Epithelial cell of proximal tubule (primary cell): ENCODE results near the gene DYNC1I1. TPM values are rescaled to one million over a fixed set of nuclear protein-coding genes. Genes with fewer than 3 reads are reported as not detected.

Experiments
- DNase-seq: peaks from one replicate; pipeline ENCODE4 v3.0.0-alpha.2; 2011; ENCODE audit warnings: low read depth
- H3K4me3 ChIP-seq: 2 replicates; pipeline ENCODE4 v1.5.1; 2011; ENCODE audit warnings: low read depth, mild to moderate bottlenecking, low read length
- total RNA-seq: library from RNA; depleted of rRNA; stranded (reverse); fragments of >200 nt; gene quantifications from 2 replicates; pipeline ENCODE4 v1.2.3, GENCODE V29; 2015
- TF ChIP-seq, protein P1 (sequence below): conservative IDR thresholded peaks from 2 replicates; pipeline ENCODE4 v1.5.1; 2012; ENCODE audit warnings: low read depth, mild to moderate bottlenecking, low read length

Gene DYNC1I1
- total RNA-seq, 1 donor from 2014 or later: 0.06 TPM

DNA sequence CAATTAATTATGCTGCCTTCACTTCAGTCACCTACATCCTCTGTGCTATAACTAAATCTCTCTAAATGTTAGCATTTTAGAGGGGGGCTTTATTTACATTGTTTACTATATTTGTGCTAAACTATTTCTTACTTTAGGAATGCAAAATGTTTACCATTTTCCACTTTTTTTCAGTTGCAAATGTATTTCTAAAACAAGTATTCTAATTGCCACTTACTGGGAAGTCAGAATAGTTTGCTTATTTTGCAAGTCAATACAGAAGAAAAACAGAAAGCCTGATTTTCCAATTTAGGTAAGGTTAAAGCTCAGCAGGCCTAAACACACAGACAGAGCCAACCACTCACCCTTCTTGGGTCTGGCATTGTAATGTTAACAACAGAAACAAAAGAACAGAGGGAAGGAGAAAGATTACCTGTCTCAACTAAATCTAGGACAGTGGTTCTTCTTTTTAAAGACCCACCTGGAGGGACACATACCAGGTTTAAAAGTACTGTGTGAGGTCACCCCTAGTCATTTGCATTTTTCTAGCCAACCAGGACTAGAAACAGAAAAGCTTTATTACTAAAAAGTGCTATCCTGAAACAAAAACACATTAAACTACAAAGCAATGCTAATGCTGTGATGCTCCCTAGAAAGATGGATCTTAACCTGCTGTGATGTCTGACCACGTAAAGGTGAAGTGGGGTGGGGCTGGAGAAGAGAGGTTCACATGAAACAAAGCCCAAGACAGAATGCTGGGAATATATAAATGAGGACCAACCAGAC lies 371.3 kb downstream of the DYNC1I1 start:
- DNase-seq: no peak
- H3K4me3 ChIP-seq: no peak overlapping the region
- TF ChIP-seq, protein P1, sequence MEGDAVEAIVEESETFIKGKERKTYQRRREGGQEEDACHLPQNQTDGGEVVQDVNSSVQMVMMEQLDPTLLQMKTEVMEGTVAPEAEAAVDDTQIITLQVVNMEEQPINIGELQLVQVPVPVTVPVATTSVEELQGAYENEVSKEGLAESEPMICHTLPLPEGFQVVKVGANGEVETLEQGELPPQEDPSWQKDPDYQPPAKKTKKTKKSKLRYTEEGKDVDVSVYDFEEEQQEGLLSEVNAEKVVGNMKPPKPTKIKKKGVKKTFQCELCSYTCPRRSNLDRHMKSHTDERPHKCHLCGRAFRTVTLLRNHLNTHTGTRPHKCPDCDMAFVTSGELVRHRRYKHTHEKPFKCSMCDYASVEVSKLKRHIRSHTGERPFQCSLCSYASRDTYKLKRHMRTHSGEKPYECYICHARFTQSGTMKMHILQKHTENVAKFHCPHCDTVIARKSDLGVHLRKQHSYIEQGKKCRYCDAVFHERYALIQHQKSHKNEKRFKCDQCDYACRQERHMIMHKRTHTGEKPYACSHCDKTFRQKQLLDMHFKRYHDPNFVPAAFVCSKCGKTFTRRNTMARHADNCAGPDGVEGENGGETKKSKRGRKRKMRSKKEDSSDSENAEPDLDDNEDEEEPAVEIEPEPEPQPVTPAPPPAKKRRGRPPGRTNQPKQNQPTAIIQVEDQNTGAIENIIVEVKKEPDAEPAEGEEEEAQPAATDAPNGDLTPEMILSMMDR: no peak

GRCh38 chr7:96144260-96144526 lies 371.8 kb downstream of the DYNC1I1 start:
- no peak for DNase-seq
- TF ChIP-seq, protein P1: no peak
- no peak overlapping the region for H3K4me3 ChIP-seq

Other genes with a start within 250 kb of the DYNC1I1 start
- gene PDK4, start 176.0 kb upstream of the DYNC1I1 start, total RNA-seq: 0.29 and 0.52 TPM in 2 replicates